HG03045 (cell line): ENCODE results near the gene SLC28A1.

Experiments
- ATAC-seq: cut with Tn5 transposase; IDR thresholded peaks from one replicate; pipeline ENCODE4 v1.9.1; 2021; ENCODE audit warnings: mild to moderate bottlenecking, moderate library complexity; ENCODE audit not compliant: unreplicated experiment

Gene SLC28A1

DNA sequence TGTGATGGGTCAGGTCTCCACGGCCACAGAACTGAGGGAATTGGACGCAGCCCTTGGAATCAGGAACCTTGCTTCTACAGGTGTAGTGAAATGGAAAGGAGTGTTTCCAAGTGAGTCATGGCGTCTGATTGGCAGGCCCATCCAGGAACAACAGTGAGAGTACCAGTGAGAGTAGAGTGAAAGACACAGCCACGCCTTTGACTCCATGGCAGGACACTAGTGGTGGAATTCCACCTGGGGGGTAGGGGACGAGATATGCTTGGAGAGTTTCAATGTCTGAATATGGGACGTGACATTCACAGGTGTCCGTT, 3.0 kb upstream of the SLC28A1 start:
- ATAC-seq: no peak

DNA sequence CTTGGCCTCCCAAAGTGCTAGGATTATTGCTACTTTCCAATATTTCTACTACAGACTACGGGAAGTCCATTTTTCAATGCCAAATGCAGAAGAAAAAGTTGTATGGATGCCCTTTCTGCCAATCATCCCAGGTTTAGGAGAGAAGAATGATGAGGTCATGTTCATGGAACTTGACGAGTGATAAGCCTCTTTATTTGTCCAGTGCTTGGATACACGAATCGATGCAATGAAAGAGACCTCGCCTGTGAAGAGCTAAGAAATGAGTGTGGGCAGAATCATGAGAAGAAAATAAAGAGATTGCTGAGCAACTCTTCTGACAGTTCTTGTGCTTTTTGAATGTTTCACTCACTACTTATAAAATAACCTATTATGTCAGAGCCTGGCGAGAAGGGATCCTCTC, 996 bp upstream of the SLC28A1 start:
- ATAC-seq: no peak

DNA sequence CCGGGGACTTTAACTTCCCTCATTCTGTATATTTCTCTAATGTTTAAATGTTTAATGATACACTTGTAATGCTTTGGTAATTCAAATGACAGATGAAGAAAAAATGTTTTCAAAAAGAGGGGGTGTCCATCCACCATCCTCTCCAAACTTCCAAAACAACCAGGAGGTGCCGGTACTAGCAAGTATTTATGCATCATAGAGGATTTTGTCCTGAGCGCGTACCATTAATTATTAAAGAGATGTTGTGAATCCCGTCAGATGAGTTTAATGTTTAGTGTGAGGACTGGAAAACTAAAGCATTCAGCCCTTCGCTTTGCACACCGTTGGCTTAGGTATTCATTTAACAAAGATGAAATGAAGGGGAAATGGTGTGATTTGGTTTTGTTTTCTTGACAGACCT, 1.3 kb downstream of the SLC28A1 start:
- no peak for ATAC-seq

DNA sequence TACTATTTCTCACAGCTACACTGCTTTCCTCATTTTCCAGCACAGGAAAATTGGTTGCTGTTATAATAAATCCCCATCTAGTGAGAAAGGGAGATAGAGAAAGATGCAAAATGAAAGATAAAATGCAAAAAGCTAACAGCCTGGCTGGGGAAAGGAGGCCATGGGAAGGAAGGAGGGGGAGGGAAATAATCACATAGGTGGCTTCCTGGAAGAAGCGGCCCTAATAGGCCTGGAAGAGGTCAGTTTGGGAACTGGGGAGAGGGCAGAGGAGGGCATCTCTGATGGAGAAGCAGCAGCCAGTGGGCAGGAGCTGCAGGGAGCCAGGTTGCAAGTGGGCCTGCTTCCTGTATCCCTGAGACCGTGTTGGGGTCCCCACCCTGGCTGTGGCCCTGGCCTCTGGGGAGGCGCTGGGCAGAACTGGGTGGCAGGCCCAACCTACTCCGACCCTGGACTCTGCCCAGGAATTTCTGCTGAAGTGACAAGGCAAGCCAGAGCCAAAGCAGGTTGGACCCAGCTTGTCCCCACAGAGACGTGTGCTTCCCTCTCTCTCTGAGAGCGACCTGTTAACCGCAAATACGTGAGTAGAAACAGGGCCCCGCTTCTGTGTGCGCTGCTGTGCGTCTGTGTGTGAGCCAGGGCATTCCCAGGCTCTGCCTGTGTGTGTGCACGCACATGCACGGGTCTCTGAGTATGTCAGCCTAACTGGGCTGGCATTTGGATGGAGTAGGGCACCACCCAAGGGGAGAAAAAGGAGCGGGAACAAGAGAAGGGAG, 1.9 kb downstream of the SLC28A1 start:
- ATAC-seq: no peak

DNA sequence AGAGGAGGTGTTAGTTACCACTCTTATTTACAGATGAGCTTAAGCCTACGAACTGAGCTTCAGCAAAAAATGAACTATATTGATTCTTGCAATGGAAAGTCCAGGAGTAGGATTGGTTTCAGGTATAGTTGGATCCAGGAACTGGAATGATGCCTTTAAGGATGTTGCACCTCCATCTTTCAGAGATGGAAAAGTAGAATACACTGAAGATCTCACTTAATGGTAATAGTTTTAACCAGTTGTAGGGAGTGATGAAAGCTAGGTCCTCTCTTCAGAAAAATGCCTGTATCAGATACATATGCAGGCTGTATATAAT, 2.5 kb downstream of the SLC28A1 start:
- ATAC-seq: no peak

DNA sequence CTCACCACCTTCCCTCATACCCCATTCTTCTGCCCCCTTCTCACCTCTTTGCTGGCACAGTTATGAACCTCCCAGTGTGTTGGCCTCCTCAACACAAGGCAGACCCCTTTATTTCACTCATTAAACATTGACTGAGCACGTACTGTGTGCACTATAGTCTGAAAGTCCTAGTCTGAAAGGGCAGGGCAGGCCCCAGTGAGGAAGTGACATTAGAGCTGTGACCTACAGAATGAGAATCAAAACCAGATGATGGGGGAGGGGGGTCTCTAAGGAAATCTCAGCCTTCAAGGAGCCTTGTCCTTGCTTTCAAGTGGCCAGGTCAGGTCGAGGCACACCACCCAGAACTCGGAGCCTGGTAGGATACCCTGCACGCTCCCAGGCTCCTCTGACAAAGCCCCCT, 3.5 kb downstream of the SLC28A1 start:
- ATAC-seq: no peak

DNA sequence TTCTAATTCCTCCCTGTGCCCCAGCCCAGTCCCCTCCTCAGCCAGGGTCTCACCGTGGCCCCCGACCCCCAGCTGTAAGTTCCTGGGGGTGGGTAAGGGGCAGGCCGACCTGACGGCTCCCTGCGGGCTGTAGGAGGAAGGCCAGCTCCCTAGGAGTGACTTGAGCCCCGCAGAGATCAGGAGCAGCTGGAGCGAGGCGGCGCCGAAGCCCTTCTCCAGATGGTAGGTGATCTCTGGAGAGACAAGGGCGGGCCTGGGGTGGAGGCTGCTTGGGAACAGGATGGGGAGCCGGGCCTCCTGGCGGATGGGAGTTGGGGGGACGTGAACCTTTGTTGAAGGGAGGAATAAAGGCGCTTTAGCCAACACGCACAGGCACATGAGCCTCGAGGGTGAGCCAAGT, 4.2 kb downstream of the SLC28A1 start:
- no peak for ATAC-seq

DNA sequence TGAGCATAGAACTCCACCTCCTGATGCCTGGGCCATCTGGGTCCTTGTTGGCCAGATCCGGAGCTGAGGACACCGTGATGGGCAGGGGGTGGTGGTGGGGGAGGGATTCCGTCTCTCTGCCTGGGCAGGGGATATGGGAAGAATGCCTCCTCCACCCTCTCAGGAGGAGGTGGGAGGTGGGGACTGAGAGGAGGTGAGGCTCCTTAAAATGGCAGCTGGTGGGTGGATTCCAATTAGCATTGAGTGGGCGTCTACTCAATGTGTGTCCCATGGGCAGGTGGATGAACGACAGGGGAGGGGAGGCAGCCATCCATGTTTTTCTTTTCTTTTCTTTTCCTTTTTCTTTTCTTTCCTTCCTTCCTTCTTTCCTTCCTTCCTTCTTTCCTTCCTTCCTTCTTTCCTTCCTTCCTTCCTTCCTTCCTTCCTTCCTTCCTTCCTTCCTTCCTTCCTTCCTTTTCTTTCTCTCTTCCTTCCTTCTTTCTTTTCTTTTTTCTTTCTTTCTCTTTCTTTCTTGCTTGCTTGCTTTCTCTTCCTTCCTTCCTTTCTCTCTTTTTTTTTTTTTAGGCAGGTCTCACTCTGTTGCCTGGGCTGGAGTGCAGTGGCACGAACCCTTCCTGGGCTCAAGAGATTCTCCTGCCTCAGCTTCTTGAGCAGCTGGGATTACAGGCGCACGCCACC, 5.0 kb downstream of the SLC28A1 start:
- no peak for ATAC-seq

DNA sequence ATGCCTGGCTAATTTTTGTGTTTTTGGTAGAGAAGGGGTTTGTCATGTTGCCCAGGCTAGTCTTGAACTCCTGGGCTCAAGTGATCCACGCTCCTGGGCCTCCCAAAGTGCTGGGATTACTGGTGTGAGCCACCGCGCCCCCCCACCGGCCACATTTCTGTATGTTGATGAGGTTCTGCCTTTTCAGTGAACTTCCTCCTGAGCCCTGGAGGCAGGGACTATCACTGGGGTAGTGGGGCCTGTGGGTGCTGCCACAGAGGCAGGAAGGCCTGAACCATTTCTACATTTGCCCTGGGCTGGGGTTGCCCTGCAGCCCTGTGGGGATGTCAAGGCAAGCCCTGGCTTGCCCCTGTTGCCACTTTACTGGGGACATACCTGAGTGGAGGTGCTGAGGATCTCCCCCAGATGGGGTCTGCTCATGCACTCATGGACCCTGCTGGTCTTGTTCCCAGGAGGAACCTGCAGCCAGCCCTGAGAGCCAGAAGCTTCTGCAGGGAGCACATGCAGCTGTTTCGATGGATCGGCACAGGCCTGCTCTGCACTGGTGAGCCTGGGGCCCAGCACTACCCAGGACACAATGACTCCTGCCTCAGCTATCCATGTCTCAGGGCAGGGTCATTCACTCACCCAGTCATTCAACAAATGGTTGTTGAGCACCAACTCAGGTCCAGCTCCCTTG, 5.7 kb downstream of the SLC28A1 start:
- no peak for ATAC-seq

DNA sequence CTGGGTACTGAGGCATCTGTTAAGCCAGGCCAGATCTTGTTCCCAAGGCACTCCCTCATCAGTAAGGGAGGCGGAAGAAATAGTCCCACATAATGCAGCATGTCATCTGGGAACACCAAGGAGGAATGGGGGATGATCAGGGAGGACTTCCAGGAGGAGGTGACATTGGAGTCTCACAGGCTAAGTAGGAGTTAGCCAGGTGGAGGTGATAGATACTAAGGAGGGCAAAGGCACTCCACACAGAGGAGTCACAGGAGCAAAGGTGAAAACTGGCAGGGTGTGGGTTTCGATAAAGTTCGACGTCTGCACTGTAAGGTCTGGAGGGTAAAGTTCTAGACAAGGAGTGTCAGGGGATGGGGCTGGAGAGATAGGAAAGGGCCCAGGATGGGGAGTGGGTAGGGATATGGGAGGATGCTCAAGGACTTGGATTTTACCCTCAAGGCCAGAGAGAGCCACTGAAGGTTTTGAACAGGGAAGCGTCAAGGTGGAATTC, 6.3 kb downstream of the SLC28A1 start:
- no peak for ATAC-seq

DNA sequence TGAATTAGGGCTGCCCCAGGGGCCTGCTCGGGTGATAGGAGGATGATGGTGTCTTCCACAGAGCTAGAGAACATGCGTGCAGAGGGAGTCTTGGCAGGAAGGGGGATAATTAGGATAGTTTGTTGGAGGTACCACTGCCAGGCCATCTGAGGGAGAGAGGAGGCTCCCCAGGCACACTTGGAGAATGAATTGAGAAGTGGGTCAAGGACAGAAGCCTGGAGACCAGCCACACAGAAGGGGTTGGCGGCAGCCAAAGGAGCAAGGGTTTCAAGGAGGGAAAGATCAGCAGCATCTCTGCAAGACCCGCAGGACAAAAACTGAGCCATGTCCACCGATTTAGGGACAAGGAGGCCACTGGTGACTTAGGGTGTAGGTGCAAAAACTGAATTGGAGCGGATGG, 6.9 kb downstream of the SLC28A1 start:
- ATAC-seq: no peak

DNA sequence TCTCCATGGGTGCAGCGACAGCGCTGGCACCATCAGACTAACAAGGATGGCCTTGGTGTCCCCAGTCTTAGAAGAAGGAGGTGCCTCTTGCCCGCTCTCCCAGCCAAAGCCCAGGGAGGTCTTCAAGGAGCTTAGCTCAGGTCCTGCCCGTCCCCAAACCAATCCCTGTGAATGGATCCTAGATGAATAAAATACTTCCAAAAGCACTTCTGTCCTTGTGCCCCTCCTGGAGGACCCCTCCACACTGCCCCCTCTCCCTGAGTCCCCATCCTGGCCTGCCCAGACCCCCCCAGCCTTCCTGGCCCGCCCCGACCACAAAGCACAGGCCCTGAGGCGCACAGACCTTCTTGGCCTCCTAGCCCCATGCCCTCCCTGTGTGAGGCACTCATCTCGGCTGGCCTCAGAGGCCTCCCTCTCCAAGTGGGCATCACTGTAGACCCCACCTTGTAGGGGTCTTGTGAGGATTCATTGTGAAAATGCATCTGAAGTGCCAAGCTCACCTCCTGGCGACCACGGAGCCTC, 8.4 kb downstream of the SLC28A1 start:
- no peak for ATAC-seq

DNA sequence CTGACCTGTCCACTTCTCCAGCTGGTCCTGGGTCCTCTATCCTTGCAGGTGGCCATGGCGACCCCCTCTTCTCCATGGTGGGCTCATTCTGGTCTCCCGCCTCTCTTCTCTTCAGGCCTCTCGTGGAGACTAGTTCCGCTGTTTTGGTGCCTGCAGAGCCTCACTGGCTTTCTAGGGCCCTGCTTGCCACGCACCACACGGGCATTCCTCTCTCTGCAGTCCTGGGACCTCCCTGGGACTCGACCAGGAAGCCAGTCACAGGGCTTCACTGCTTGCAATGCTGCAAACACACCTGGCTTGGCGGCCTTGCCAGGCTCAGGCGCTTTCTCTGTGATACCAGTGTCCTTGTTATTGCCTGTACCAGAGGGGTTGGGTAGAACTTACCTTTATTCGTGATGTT, 9.1 kb downstream of the SLC28A1 start:
- ATAC-seq: no peak

DNA sequence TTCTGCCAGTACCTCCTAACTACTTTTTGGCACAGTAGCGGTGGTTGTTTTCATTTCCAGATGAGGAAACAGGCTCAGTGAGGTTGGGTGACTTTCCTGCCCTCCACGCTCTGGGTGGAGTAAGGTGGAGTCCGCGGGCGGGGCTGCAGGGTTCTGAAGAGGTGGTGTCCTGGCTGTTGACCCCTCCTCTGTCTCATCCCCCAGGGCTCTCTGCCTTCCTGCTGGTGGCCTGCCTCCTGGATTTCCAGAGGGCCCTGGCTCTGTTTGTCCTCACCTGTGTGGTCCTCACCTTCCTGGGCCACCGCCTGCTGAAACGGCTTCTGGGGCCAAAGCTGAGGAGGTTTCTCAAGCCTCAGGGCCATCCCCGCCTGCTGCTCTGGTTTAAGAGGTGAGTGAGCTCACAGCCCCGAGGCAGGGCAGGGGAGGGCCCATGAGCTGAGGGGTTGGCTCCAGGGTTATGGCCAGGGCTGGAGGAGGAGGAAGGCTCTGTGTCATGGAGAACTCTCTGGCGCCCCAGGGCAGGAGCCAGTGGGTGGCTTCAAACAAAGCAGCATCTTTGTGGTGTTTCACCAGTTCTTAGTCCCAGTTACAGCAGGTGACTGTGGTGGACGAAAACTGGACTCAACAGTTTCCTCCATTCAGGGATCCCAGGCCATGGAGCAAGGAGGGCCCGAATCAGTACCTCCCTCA, 10.4 kb downstream of the SLC28A1 start:
- ATAC-seq: no peak

DNA sequence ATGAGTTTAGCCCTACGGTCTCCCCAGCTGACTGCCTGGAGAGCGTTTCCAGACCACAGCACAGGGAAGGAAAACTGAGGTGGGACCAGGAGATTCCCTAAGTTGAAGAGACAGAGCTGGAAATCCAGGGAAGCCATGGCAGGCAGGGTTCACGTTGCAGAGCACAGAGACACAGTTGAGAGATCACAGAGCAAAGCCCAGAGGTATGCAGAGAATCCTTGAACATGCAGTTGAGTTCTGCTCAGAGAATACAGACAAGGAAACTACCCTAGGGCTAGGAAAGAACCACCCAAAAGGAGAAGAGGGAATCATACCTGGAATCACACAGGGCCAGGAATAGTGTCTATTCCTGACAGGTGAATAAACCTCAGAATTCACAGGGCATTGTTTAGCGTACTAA, 14.3 kb downstream of the SLC28A1 start:
- ATAC-seq: no peak

DNA sequence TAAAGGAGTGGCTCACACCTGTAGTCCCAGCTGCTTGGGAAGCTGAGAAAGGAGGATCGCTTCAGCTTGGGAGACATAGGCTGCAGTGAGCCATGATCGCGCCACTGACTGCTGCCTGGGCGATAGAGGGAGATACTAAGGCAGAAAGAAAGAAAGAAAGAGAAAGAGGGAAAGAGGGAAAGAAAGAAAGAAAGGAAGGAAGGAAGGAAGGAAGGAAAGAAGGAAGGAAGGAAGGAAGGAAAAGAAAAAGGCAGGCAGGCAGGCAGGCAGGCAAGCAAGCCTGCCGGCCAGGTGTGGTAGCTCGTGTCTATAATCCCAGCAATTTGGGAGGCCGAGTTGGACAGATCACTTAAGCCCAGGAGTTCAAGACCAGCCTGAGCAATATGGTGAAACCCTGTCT, 15.3 kb downstream of the SLC28A1 start:
- ATAC-seq: no peak

DNA sequence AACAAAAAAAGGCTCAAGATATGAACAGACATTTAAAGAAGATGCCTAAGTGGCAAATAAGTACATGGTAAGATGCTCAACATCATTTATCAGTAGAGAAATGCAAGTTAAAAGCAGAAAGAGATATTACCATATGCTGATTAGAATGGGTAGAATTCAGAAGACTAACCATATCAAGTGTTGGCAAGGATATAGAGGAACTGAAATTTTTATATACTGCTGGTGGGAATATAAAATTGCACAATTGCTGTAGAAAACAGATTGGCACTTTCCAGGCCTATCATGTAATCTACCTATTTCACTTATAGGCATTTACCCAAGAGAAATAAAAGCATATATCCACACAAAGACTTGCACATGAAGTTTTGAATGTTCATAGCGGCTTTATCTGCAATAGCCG, 17.1 kb downstream of the SLC28A1 start:
- no peak for ATAC-seq

DNA sequence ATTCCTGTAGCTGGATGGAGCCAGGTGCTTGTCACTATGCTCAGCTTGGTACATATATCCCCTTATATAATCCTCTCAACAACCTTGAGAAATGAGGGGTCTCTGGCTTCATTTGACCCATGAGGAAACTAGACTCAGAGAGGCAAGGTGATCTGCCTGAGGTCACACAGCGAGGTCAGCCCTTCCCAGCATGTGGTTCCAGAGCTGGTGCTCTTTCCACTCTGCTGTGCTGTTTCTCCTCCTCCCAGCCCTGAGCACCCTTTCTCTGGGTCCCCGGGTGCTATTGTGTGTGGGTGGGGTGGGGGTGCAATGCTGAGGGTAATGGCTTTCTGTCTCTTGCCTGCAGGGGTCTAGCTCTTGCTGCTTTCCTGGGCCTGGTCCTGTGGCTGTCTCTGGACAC, 19.3 kb downstream of the SLC28A1 start:
- no peak for ATAC-seq

DNA sequence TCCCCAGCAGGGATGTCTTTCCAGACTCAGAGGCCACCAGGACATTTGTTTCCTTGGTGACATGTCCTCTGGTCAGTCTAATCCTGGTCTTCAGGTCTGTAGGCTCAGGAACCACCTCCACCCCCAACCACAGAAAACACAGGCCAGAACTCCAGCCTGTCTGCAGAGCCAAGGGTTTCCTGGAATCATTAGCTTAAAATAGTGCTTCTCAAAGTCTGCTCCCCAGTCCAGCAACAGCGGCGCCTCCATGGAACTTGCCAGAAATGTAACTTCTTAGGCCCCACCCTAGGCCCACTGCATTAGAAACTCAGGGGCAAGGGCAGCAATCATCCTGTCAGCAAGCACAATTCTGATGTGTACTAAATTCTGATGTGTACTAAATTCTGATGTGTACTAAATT, 20.0 kb downstream of the SLC28A1 start:
- no peak for ATAC-seq

DNA sequence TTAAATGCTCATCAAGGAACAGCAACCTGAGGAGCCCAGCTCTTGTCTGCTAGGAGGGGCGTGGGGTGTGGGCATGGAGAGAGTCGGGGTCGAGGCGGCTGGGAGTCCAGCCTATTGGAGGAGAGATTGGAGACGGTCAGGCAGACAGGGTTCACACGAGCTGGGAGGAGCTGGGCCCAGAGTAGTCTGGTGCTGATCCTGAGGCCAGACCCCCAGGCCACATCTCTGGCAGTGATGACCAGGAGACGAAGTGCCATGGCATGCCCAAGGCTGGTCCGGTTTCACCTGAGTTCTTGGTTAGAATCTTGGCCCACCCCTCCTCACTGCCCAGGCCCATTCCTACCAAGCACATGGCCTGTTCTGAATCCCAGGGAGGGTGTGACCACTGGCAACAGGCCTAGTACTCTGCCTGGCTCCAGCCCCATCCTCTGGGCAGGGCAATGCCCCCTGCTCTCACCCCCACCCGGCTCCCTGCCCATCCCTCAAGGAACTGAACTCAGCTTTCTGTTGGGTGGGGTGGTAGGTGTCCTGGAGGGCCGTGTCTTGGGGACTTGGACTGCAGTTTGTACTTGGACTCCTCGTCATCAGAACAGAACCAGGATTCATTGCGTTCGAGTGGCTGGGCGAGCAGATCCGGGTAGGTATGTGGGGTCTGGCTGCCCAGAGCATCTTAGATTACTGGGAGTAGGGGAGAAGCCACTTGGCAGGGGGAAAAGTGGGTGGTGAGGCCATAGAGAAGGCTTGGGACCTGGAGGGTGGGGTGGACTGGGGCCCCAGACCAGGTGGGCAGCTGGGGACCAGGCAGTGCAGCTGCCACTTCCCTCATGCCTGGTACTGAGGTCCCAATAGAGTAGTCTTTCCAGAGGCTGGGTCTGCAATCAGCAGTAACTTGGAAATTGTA, 20.8 kb downstream of the SLC28A1 start:
- ATAC-seq: no peak

DNA sequence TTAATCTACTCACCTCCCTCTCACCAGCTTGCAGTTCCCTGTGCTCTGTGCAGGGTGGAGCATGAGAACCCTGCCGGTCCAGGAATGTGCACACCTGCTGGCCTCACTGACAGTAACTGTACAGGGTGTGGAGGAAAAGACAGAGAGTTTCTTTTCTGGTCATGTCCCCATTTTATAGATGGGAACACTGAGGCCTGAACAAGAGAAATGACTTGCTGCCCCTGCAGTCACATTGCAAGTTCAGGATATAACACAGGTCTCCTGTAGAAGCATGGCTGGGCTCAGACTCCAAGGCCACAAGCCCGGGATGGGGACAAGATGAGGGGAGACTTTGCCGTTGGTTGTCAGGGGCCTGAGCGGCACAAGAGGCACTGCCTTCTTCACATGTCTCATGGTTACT, 23.3 kb downstream of the SLC28A1 start:
- no peak for ATAC-seq
